Nephron progenitor cell (in vitro differentiated cells): ENCODE measurements around the gene GFAP.

ENCODE experiments used
- DNase-seq: peaks from one replicate; pipeline ENCODE4 v3.0.0; 2021
- H3K27ac Mint-ChIP-seq: 2 replicates; pipeline ENCODE4 v1.8.0; 2021; ENCODE audit warnings: mild to moderate bottlenecking, moderate library complexity, mixed read lengths
- H3K27me3 Mint-ChIP-seq: 2 replicates; pipeline ENCODE4 v1.8.0; 2021; ENCODE audit warnings: mild to moderate bottlenecking, low read depth, mixed read lengths; ENCODE audit not compliant: poor library complexity
- H3K36me3 Mint-ChIP-seq: 2 replicates; pipeline ENCODE4 v1.8.0; 2021; ENCODE audit warnings: low read depth, mixed read lengths
- H3K4me1 Mint-ChIP-seq: 2 replicates; pipeline ENCODE4 v1.8.0; 2021; ENCODE audit warnings: mixed read lengths
- H3K4me3 Mint-ChIP-seq: 2 replicates; pipeline ENCODE4 v1.8.0; 2021; ENCODE audit warnings: mild to moderate bottlenecking, moderate library complexity, mixed read lengths
- H3K9me3 Mint-ChIP-seq: 2 replicates; pipeline ENCODE4 v1.8.0; 2021; ENCODE audit warnings: mild to moderate bottlenecking, moderate library complexity, mixed read lengths
- TF ChIP-seq, protein P1 (sequence below): fragments of 200-600 bp; sonication (generic); IDR thresholded peaks from 2 replicates; pipeline ENCODE4 v1.5.0; 2021; ENCODE audit warnings: antibody characterized with exemption

GFAP gene

DNA sequence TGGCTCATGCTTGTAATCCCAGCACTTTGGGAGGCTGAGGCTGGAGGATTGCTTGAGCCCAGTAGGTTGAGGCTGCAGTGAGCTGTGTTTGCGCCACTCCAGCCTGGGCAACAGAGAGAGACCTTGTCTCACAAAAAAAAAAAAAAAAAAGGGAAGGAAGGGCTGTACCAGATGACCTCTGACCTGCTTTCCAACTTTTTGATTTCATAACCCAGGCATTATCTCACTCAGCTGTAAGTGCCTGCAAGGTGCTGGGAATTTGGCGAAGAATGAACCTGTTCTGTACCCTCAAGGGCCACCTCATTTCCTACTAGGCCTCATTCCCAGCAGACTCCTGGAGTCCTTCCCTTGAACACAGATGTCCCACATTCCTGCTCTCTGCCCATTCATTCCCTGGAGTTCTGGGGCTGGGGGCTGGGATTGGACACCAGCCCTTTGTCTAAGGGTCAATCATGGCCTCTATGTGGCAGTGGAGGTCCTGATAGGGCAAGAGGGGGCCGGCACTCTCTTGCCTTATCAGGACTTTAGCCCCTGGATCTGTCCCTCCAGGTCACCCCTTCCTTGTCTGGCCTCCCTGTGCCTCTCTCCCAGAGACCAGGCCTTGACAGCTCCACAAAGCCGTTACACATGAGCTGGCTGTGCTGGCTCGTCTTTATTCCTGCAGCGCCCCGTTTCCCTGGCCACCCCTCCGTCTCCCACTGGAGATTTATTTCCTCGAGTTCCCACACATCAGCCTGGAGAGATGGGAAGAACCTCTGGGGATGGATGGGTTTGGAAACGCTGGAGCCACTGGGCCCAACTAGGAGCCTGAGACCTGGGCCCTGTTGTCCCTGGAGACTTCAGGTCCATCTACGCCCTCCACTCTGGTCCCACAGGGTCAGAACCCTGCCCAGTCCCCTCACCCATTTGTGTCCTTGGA is 821 bp upstream of the GFAP start:
- H3K4me3 Mint-ChIP-seq, result no peak overlapping the region
- H3K27me3 Mint-ChIP-seq, result peaks cover 50% of the 10 kb centered on the region
- no peaks in the 10 kb centered on the region for H3K9me3 Mint-ChIP-seq
- TF ChIP-seq, protein P1, sequence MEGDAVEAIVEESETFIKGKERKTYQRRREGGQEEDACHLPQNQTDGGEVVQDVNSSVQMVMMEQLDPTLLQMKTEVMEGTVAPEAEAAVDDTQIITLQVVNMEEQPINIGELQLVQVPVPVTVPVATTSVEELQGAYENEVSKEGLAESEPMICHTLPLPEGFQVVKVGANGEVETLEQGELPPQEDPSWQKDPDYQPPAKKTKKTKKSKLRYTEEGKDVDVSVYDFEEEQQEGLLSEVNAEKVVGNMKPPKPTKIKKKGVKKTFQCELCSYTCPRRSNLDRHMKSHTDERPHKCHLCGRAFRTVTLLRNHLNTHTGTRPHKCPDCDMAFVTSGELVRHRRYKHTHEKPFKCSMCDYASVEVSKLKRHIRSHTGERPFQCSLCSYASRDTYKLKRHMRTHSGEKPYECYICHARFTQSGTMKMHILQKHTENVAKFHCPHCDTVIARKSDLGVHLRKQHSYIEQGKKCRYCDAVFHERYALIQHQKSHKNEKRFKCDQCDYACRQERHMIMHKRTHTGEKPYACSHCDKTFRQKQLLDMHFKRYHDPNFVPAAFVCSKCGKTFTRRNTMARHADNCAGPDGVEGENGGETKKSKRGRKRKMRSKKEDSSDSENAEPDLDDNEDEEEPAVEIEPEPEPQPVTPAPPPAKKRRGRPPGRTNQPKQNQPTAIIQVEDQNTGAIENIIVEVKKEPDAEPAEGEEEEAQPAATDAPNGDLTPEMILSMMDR, result no peak
- peak overlapping the region; percentile 36 for H3K27ac Mint-ChIP-seq
- DNase-seq, result no peak
- no peaks in the 10 kb centered on the region for H3K36me3 Mint-ChIP-seq
- peaks cover 31% of the 10 kb centered on the region for H3K4me1 Mint-ChIP-seq

DNA sequence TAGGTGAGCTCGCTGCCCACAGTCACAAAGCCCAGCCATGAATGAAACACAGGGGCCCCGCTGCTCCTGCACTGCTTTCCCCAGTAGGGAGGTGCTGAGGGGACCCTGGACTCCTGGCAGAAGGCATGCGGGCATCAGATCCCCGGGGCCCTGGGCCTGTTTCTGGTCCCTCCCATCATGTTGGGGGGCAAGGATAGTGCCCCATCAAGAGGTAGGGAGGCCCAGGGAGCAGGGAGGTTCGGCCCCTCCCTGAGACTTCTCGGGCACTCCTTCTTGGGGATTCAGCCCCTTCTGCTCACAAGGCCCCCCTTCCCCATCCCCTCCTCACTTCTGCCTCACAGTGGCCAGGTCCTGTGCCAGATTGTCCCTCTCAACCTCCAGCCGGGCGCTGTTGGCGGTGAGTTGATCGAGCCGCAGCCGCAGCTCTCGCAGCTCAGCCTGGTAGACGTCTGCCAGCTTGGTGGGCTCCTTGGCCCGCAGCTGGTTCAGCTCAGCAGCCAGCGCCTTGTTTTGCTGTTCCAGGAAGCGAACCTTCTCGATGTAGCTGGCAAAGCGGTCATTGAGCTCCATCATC is 515 bp downstream of the GFAP start:
- TF ChIP-seq, protein P1, result no peak
- H3K4me1 Mint-ChIP-seq, result peaks cover 24% of the 10 kb centered on the region
- H3K4me3 Mint-ChIP-seq, result no peak overlapping the region
- peaks cover 52% of the 10 kb centered on the region for H3K27me3 Mint-ChIP-seq
- no peak for DNase-seq
- no peaks in the 10 kb centered on the region for H3K36me3 Mint-ChIP-seq
- H3K9me3 Mint-ChIP-seq, result no peaks in the 10 kb centered on the region
- H3K27ac Mint-ChIP-seq, result no peak overlapping the region

DNA sequence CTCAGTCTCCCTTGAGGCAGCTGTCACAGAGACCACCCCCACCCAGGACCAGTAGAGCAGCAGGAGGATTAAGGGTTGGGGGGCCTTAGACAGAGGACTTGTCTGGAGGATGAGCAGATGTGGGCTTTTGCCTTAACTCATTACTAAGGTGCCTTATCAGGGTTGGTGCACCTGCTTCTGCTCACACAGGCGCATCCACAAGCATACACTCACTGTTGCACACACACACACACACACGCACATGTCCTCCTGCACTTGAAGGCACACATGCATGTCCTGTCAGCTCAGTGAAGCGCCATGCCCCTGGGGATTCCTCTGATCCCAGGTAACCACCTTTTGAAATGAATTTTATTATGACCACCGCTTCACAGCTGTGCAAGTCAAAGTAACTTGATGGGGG is 1.2 kb downstream of the GFAP start:
- Mint-ChIP-seq H3K27ac (no peak overlapping the region), H3K4me1 (peaks cover 23% of the 10 kb centered on the region), H3K4me3 (no peak overlapping the region), H3K27me3 (peaks cover 51% of the 10 kb centered on the region), H3K9me3 (no peaks in the 10 kb centered on the region), H3K36me3 (no peaks in the 10 kb centered on the region)
- no peak for DNase-seq
- TF ChIP-seq, protein P1, result no peak

DNA sequence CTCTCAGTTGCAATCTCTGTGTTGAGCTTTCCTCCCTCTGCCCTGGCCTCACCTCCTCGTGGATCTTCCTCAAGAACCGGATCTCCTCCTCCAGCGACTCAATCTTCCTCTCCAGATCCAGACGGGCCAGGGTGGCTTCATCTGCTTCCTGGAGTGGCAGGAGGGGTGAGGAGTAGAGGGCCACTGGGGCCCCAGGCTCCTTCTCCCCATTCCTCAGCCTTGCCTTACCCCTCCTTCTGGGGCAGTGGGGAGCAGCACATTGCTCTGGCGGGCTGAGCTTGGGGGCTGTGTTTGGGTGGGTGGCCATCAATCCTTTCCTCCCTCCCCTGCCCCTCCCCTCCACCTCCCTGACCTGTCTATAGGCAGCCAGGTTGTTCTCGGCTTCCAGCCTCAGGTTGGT is 1.6 kb downstream of the GFAP start:
- Mint-ChIP-seq H3K27ac (no peak overlapping the region), H3K9me3 (no peaks in the 10 kb centered on the region), H3K4me1 (peaks cover 23% of the 10 kb centered on the region), H3K4me3 (no peak overlapping the region), H3K27me3 (peaks cover 52% of the 10 kb centered on the region), H3K36me3 (no peaks in the 10 kb centered on the region)
- TF ChIP-seq, protein P1, result no peak
- no peak for DNase-seq

DNA sequence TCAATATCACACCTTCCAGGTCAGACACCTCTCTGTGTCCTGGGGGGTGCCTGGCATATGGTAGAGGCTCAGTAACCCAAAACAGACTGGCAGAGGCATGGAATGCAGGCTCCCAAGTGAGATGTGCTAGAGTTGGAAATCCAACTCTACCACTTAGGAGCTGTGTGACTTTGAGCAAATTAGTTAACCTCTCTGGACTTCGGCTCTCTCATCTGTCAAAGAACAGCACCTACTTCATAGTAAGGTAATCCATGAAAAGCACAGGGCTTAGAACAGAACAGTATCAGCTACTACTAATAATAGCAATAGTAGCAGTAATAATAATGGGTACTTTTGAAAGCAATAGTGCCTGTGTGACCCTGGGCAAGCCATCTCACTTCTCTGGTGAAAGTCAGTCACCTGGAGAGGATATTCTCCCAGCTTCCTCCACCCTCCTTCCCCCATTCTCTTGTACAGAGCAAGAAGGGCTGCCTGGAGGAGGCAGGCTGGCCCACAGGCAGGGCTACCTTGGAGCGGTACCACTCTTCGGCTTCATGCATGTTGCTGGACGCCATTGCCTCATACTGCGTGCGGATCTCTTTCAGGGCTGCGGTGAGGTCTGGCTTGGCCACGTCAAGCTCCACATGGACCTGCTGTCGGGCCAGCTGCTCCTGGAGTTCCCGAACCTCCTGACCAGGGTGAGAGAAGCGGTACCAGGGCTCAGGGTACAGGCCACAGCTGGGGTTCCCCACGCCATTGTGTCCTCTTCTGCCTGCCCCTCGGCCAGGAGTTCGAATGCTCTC is 2.3 kb downstream of the GFAP start:
- no peak overlapping the region for H3K27ac Mint-ChIP-seq
- DNase-seq, result no peak
- peaks cover 23% of the 10 kb centered on the region for H3K4me1 Mint-ChIP-seq

More for the DNA sequence above, 2.3 kb downstream of the GFAP start:
- Mint-ChIP-seq H3K4me3 (peak overlapping the region; percentile 38), H3K9me3 (no peaks in the 10 kb centered on the region), H3K27me3 (peaks cover 47% of the 10 kb centered on the region), H3K36me3 (no peaks in the 10 kb centered on the region)
- TF ChIP-seq, protein P1, result no peak
